HepG2 (cell line): ENCODE measurements around the gene ATOSB. TPM values are rescaled to one million over a fixed set of nuclear protein-coding genes. Genes with fewer than 3 reads are reported as not detected.
A peak's percentile ranks its signal among the peaks of the same experiment; 100 is the strongest.

ENCODE experiments used
- ATF7 ChIP-seq, 2 experiments: fragments of 450-650 bp in 1 of 2; sonication (generic) in 1 of 2; formaldehyde crosslinking in 1 of 2; IDR thresholded peaks; 2 replicates each; pipeline versions ENCODE4 v1.4.0 to v1.6.1; 2016 to 2020; ENCODE audit warnings: antibody characterized with exemption in 1 of 2, mild to moderate bottlenecking in 1 of 2, missing genetic modification reagents in 1 of 2
- CERS6 ChIP-seq: sonication (generic); formaldehyde crosslinking; IDR thresholded peaks from 2 replicates; pipeline ENCODE4 v1.5.0; 2020; ENCODE audit warnings: missing genetic modification reagents
- FLYWCH1 ChIP-seq: sonication (generic); formaldehyde crosslinking; IDR thresholded peaks from 2 replicates; pipeline ENCODE4 v1.8.1; 2023; ENCODE audit warnings: mild to moderate bottlenecking, missing genetic modification reagents
- GTF2F1 ChIP-seq: fragments of 150-350 bp; IDR thresholded peaks from 2 replicates; pipeline ENCODE4 v1.6.1; 2014; ENCODE audit warnings: low read length
- KDM4B ChIP-seq: sonication (generic); formaldehyde crosslinking; IDR thresholded peaks from 2 replicates; pipeline ENCODE4 v1.4.0; 2020; ENCODE audit warnings: missing genetic modification reagents
- NONO ChIP-seq, 2 experiments: fragments of 450-650 bp in 1 of 2; sonication (generic) in 1 of 2; formaldehyde crosslinking in 1 of 2; IDR thresholded peaks in 1 of 2; conservative IDR thresholded peaks in 1 of 2; 2 replicates each; pipeline versions ENCODE4 v1.6.1 to v1.8.0; 2017 to 2022; ENCODE audit warnings: mild to moderate bottlenecking in 1 of 2, missing genetic modification reagents in 1 of 2, moderate library complexity in 1 of 2
- PATZ1 ChIP-seq: sonication (generic); formaldehyde crosslinking; IDR thresholded peaks from 2 replicates; pipeline ENCODE4 v1.4.0; 2020; ENCODE audit warnings: missing genetic modification reagents
- ZNF660 ChIP-seq: sonication (generic); formaldehyde crosslinking; IDR thresholded peaks from 2 replicates; pipeline ENCODE4 v1.5.1; 2020; ENCODE audit warnings: mild to moderate bottlenecking, low read depth, missing genetic modification reagents, borderline replicate concordance
- ZSCAN9 ChIP-seq: IDR thresholded peaks from 2 replicates; pipeline ENCODE4 v1.6.1; 2016; ENCODE audit warnings: borderline replicate concordance
- polyA plus RNA-seq, 8 experiments: library from polyadenylated mRNA; depleted of rRNA in 3 of 8; stranded (reverse) in 7 of 8; unstranded in 1 of 8; fragments of >200 nt; fragmentation: Illumina TruSeq in 4 of 8; extraction: Trizol in 4 of 8; gene quantifications; 2 replicates each; pipeline versions ENCODE4 v1.2.1 to v1.2.3, GENCODE V29; 2011 to 2016; ENCODE audit warnings: low read depth in 4 of 8, missing spikeins in 1 of 8, mixed read lengths in 1 of 8; ENCODE audit not compliant: insufficient read depth in 1 of 8
- total RNA-seq, 5 experiments: library from RNA; depleted of rRNA; stranded (reverse); fragments of >200 nt; fragmentation: Illumina TruSeq; extraction: Trizol; gene quantifications; 2 replicates each; pipeline ENCODE4 v1.2.3, GENCODE V29; 2016; ENCODE audit warnings: low read depth in 1 of 5
- TF ChIP-seq, protein P1 (sequence below): sonication (generic); formaldehyde crosslinking; IDR thresholded peaks from 2 replicates; pipeline ENCODE4 v1.4.0; 2020; ENCODE audit warnings: missing genetic modification reagents
- TF ChIP-seq, protein P2 (sequence below): sonication (generic); formaldehyde crosslinking; IDR thresholded peaks from 2 replicates; pipeline ENCODE4 v1.5.1; 2020; ENCODE audit warnings: mild to moderate bottlenecking, missing genetic modification reagents, moderate library complexity
- TF ChIP-seq, protein P3 (sequence below): sonication (generic); formaldehyde crosslinking; conservative IDR thresholded peaks from 2 replicates; pipeline ENCODE4 v1.8.0; 2022; ENCODE audit warnings: missing genetic modification reagents
- TF ChIP-seq, protein P4 (sequence below): sonication (generic); formaldehyde crosslinking; IDR thresholded peaks from 2 replicates; pipeline ENCODE4; 2020; ENCODE audit warnings: missing genetic modification reagents, mild to moderate bottlenecking, borderline replicate concordance

The ATOSB gene
- total and polyA plus RNA-seq, 2 of the 13 experiments (the other 11 are each of a cell fraction or from before 2014, with no cell fraction given): 1.9 to 6.4 TPM

- TF ChIP-seq, protein P1, sequence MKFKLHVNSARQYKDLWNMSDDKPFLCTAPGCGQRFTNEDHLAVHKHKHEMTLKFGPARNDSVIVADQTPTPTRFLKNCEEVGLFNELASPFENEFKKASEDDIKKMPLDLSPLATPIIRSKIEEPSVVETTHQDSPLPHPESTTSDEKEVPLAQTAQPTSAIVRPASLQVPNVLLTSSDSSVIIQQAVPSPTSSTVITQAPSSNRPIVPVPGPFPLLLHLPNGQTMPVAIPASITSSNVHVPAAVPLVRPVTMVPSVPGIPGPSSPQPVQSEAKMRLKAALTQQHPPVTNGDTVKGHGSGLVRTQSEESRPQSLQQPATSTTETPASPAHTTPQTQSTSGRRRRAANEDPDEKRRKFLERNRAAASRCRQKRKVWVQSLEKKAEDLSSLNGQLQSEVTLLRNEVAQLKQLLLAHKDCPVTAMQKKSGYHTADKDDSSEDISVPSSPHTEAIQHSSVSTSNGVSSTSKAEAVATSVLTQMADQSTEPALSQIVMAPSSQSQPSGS (CRISPR knock-in tag): no peak
- TF ChIP-seq CERS6 (CRISPR knock-in tag) (no peak), ZNF660 (CRISPR knock-in tag) (no peak), NONO (IDR thresholded peaks at IDR 0.05) (no peak), NONO (CRISPR knock-in tag; conservative IDR thresholded peaks at IDR 0.05) (0 out of 2 replicates have a peak, but pooled peaks have one; percentile 14), GTF2F1 (no peak), PATZ1 (CRISPR knock-in tag) (peak; percentile 29; the same call in 1 of the 2 replicates), ZSCAN9 (CRISPR knock-in tag) (no peak), FLYWCH1 (CRISPR knock-in tag) (0 out of 2 replicates have a peak, but pooled peaks have one; percentile 29), ATF7 (IDR thresholded peaks at IDR 0.05) (no peak), ATF7 (CRISPR knock-in tag; IDR thresholded peaks at IDR 0.05) (0 out of 2 replicates have a peak, but pooled peaks have one; percentile 9), KDM4B (no peak)
- TF ChIP-seq, protein P2, sequence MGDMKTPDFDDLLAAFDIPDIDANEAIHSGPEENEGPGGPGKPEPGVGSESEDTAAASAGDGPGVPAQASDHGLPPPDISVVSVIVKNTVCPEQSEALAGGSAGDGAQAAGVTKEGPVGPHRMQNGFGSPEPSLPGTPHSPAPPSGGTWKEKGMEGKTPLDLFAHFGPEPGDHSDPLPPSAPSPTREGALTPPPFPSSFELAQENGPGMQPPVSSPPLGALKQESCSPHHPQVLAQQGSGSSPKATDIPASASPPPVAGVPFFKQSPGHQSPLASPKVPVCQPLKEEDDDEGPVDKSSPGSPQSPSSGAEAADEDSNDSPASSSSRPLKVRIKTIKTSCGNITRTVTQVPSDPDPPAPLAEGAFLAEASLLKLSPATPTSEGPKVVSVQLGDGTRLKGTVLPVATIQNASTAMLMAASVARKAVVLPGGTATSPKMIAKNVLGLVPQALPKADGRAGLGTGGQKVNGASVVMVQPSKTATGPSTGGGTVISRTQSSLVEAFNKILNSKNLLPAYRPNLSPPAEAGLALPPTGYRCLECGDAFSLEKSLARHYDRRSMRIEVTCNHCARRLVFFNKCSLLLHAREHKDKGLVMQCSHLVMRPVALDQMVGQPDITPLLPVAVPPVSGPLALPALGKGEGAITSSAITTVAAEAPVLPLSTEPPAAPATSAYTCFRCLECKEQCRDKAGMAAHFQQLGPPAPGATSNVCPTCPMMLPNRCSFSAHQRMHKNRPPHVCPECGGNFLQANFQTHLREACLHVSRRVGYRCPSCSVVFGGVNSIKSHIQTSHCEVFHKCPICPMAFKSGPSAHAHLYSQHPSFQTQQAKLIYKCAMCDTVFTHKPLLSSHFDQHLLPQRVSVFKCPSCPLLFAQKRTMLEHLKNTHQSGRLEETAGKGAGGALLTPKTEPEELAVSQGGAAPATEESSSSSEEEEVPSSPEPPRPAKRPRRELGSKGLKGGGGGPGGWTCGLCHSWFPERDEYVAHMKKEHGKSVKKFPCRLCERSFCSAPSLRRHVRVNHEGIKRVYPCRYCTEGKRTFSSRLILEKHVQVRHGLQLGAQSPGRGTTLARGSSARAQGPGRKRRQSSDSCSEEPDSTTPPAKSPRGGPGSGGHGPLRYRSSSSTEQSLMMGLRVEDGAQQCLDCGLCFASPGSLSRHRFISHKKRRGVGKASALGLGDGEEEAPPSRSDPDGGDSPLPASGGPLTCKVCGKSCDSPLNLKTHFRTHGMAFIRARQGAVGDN (CRISPR knock-in tag): peak; percentile 78
- TF ChIP-seq, protein P3, sequence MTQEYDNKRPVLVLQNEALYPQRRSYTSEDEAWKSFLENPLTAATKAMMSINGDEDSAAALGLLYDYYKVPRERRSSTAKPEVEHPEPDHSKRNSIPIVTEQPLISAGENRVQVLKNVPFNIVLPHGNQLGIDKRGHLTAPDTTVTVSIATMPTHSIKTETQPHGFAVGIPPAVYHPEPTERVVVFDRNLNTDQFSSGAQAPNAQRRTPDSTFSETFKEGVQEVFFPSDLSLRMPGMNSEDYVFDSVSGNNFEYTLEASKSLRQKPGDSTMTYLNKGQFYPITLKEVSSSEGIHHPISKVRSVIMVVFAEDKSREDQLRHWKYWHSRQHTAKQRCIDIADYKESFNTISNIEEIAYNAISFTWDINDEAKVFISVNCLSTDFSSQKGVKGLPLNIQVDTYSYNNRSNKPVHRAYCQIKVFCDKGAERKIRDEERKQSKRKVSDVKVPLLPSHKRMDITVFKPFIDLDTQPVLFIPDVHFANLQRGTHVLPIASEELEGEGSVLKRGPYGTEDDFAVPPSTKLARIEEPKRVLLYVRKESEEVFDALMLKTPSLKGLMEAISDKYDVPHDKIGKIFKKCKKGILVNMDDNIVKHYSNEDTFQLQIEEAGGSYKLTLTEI: no peak
- TF ChIP-seq, protein P4, sequence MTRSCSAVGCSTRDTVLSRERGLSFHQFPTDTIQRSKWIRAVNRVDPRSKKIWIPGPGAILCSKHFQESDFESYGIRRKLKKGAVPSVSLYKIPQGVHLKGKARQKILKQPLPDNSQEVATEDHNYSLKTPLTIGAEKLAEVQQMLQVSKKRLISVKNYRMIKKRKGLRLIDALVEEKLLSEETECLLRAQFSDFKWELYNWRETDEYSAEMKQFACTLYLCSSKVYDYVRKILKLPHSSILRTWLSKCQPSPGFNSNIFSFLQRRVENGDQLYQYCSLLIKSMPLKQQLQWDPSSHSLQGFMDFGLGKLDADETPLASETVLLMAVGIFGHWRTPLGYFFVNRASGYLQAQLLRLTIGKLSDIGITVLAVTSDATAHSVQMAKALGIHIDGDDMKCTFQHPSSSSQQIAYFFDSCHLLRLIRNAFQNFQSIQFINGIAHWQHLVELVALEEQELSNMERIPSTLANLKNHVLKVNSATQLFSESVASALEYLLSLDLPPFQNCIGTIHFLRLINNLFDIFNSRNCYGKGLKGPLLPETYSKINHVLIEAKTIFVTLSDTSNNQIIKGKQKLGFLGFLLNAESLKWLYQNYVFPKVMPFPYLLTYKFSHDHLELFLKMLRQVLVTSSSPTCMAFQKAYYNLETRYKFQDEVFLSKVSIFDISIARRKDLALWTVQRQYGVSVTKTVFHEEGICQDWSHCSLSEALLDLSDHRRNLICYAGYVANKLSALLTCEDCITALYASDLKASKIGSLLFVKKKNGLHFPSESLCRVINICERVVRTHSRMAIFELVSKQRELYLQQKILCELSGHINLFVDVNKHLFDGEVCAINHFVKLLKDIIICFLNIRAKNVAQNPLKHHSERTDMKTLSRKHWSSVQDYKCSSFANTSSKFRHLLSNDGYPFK (CRISPR knock-in tag): peak; percentile 57
These were observed at the start of gene ATOSB (continued) for GRCh38 chr9:35115680-35116538.
